H9 (cell line): ENCODE data around the gene KIAA1671. TPM values are rescaled to one million over a fixed set of nuclear protein-coding genes. Genes with fewer than 3 reads are reported as not detected.

Source experiments
- DNase-seq: peaks from one replicate; pipeline ENCODE4 v3.0.0-alpha.2; 2017
- H2AFZ ChIP-seq: one replicate; pipeline ENCODE4 v1.6.1; 2013; ENCODE audit warnings: mild to moderate bottlenecking, low read length, control low read depth, moderate library complexity
- H2AK5ac ChIP-seq: 2 replicates; pipeline ENCODE4 v1.6.1; 2013; ENCODE audit warnings: low read length, control low read depth, mixed read lengths; ENCODE audit not compliant: insufficient read length
- H2BK120ac ChIP-seq: one replicate; pipeline ENCODE4 v1.6.1; 2013; ENCODE audit warnings: low read depth, mild to moderate bottlenecking, low read length, control low read depth, inconsistent platforms; ENCODE audit not compliant: poor library complexity, severe bottlenecking
- H2BK12ac ChIP-seq: 2 replicates; pipeline ENCODE4 v1.6.1; 2013; ENCODE audit warnings: low read length, control low read depth, mixed read lengths, low read depth; ENCODE audit not compliant: insufficient read length
- H2BK15ac ChIP-seq: 2 replicates; pipeline ENCODE4 v1.6.1; 2013; ENCODE audit warnings: low read depth, low read length, control low read depth
- H2BK20ac ChIP-seq: one replicate; pipeline ENCODE4 v1.6.1; 2013; ENCODE audit warnings: low read depth, mild to moderate bottlenecking, low read length, control low read depth, inconsistent platforms; ENCODE audit not compliant: poor library complexity, severe bottlenecking
- H2BK5ac ChIP-seq: 2 replicates; pipeline ENCODE4 v1.6.1; 2013; ENCODE audit warnings: low read length, control low read depth, mixed read lengths; ENCODE audit not compliant: insufficient read length
- H3K14ac ChIP-seq: 2 replicates; pipeline ENCODE4 v1.6.1; 2013; ENCODE audit warnings: low read length, control low read depth; ENCODE audit not compliant: insufficient read depth
- H3K18ac ChIP-seq: 2 replicates; pipeline ENCODE4 v1.6.1; 2013; ENCODE audit warnings: low read depth, mild to moderate bottlenecking, mixed read lengths, low read length, control low read depth; ENCODE audit not compliant: insufficient read length
- H3K23ac ChIP-seq: 2 replicates; pipeline ENCODE4 v1.6.1; 2013; ENCODE audit warnings: low read length, control low read depth, mixed read lengths, low read depth; ENCODE audit not compliant: insufficient read length
- H3K23me2 ChIP-seq: 2 replicates; pipeline ENCODE4 v1.6.1; 2013; ENCODE audit warnings: low read depth, mild to moderate bottlenecking, mixed read lengths, low read length, control low read depth; ENCODE audit not compliant: insufficient read length, poor library complexity, severe bottlenecking
- H3K27ac ChIP-seq: 2 replicates; pipeline ENCODE4 v1.5.1; 2013; ENCODE audit warnings: low read length, control low read depth, mixed read lengths, low read depth; ENCODE audit not compliant: insufficient read length
- H3K27me3 ChIP-seq: 2 replicates; pipeline ENCODE4 v1.6.1; 2013; ENCODE audit warnings: low read length, control low read depth, inconsistent platforms; ENCODE audit not compliant: insufficient read depth
- H3K4ac ChIP-seq: 2 replicates; pipeline ENCODE4 v1.6.1; 2013; ENCODE audit warnings: low read depth, mild to moderate bottlenecking, control low read depth, inconsistent platforms, low read length, moderate library complexity
- H3K4me1 ChIP-seq: 2 replicates; pipeline ENCODE4 v1.6.1; 2013; ENCODE audit warnings: low read length, control low read depth, inconsistent platforms; ENCODE audit not compliant: insufficient read depth
- H3K4me2 ChIP-seq: 2 replicates; pipeline ENCODE4 v1.6.1; 2013; ENCODE audit warnings: low read length, control low read depth, mixed read lengths; ENCODE audit not compliant: insufficient read length, insufficient read depth
- H3K56ac ChIP-seq: 2 replicates; pipeline ENCODE4 v1.6.1; 2013; ENCODE audit warnings: low read depth, mild to moderate bottlenecking, mixed read lengths, low read length, control low read depth; ENCODE audit not compliant: insufficient read length
- H3K79me1 ChIP-seq: 2 replicates; pipeline ENCODE4 v1.6.1; 2013; ENCODE audit warnings: low read depth, mild to moderate bottlenecking, moderate library complexity, low read length, control low read depth, inconsistent platforms; ENCODE audit not compliant: insufficient read depth, poor library complexity, severe bottlenecking
- H3K79me2 ChIP-seq: 2 replicates; pipeline ENCODE4 v1.6.1; 2013; ENCODE audit warnings: low read length, control low read depth, inconsistent platforms; ENCODE audit not compliant: insufficient read depth
- H3K9ac ChIP-seq: 2 replicates; pipeline ENCODE4 v1.6.1; 2013; ENCODE audit warnings: low read length, control low read depth, mixed read lengths; ENCODE audit not compliant: insufficient read length; ENCODE audit errors: extremely low read depth
- H3K9me3 ChIP-seq: one replicate; pipeline ENCODE4 v1.6.1; 2013; ENCODE audit warnings: low read depth, low read length, inconsistent platforms; ENCODE audit not compliant: control insufficient read depth
- H3T11ph ChIP-seq: one replicate; pipeline ENCODE4 v1.6.1; 2013; ENCODE audit warnings: mild to moderate bottlenecking, low read length, control low read depth, inconsistent platforms
- H4K20me1 ChIP-seq: one replicate; pipeline ENCODE4 v1.6.1; 2013; ENCODE audit not compliant: control insufficient read depth, insufficient read length, insufficient read depth
- H4K5ac ChIP-seq: 2 replicates; pipeline ENCODE4 v1.6.1; 2013; ENCODE audit warnings: low read depth, mild to moderate bottlenecking, mixed read lengths, low read length, control low read depth; ENCODE audit not compliant: insufficient read length
- H4K8ac ChIP-seq: replicated peaks from 2 replicates; pipeline ENCODE4 v1.6.1; 2013; ENCODE audit warnings: low read length, control low read depth, mixed read lengths, low read depth; ENCODE audit not compliant: insufficient read length
- H4K91ac ChIP-seq: 2 replicates; pipeline ENCODE4 v1.6.1; 2013; ENCODE audit warnings: low read depth, mild to moderate bottlenecking, moderate library complexity, mixed read lengths, low read length, control low read depth; ENCODE audit not compliant: insufficient read length
- H3K27ac Mint-ChIP-seq, 3 experiments: 2 replicates in 2 of 3; 3 replicates in 1 of 3; pipeline ENCODE4 v1.8.0; 2020 to 2021; ENCODE audit warnings: mixed read lengths in 3 of 3, mild to moderate bottlenecking in 1 of 3, moderate library complexity in 1 of 3
- H3K27me3 Mint-ChIP-seq: 2 replicates; pipeline ENCODE4 v1.8.0; 2021; ENCODE audit warnings: low read depth, mild to moderate bottlenecking, moderate library complexity, mixed read lengths
- H3K36me3 Mint-ChIP-seq, 3 experiments: 2 replicates in 2 of 3; 3 replicates in 1 of 3; pipeline ENCODE4 v1.8.0; 2020 to 2021; ENCODE audit warnings: low read depth in 3 of 3, mixed read lengths in 3 of 3; ENCODE audit not compliant: insufficient read depth in 1 of 3
- H3K4me1 Mint-ChIP-seq, 2 experiments: 2 replicates each; pipeline ENCODE4 v1.8.0; 2020; ENCODE audit warnings: mixed read lengths in 2 of 2
- H3K4me3 Mint-ChIP-seq, 2 experiments: 2 replicates in 1 of 2; 3 replicates in 1 of 2; pipeline ENCODE4 v1.8.0; 2020 to 2021; ENCODE audit warnings: mild to moderate bottlenecking in 2 of 2, mixed read lengths in 2 of 2, moderate library complexity in 1 of 2
- H3K9me3 Mint-ChIP-seq, 2 experiments: 2 replicates in 1 of 2; 3 replicates in 1 of 2; pipeline ENCODE4 v1.8.0; 2020; ENCODE audit warnings: mild to moderate bottlenecking in 2 of 2, mixed read lengths in 2 of 2, moderate library complexity in 1 of 2
- CTCF ChIP-seq: fragments of 200-600 bp; sonication (generic); conservative IDR thresholded peaks from 3 replicates; pipeline ENCODE4 v1.8.0; 2021; ENCODE audit warnings: antibody characterized with exemption, mild to moderate bottlenecking
- WGBS: extraction: QIAGEN DNeasy Blood & Tissue Kit; methylation state at CpG from one replicate; pipeline ENCODE4 v1.1.7; 2013; ENCODE audit warnings: missing lambda C conversion rate, low lambda C conversion rate, mixed read lengths; ENCODE audit not compliant: insufficient read length; ENCODE audit errors: extremely low coverage; 5-methylcytosine and 5-hydroxymethylcytosine counted together
- total RNA-seq: library from RNA; stranded (reverse); gene quantifications from 2 replicates; pipeline ENCODE4 v1.2.1, GENCODE V29; 2021

The KIAA1671 gene
- total RNA-seq, 1 experiment from 2014 or later, result 22.6 TPM

- H3K9ac ChIP-seq, result no peak overlapping the region
- no peaks in the 10 kb centered on the region for H3K27me3 ChIP-seq
- H3K36me3 Mint-ChIP-seq, result peaks cover 18 to 37% (median 35%) of the 10 kb centered on the region in 3 experiments; a peak in 6 of 7 replicates
- no peak overlapping the region for H2BK5ac ChIP-seq
- H3K14ac ChIP-seq, result no peak overlapping the region
- H3T11ph ChIP-seq, result no peak overlapping the region
- no peak overlapping the region for H4K5ac ChIP-seq
- H2AFZ ChIP-seq, result no peak overlapping the region
- no peak overlapping the region for H4K8ac ChIP-seq
- H3K4me2 ChIP-seq, result no peak overlapping the region
- H3K9me3 ChIP-seq, result no peaks in the 10 kb centered on the region
- no peak for TF ChIP-seq CTCF
- no peaks in the 10 kb centered on the region for H3K4me1 ChIP-seq
- peaks cover 0 to 3% of the 10 kb centered on the region in 2 experiments; a peak in 3 of 5 replicates for H3K9me3 Mint-ChIP-seq
- no peaks in the 10 kb centered on the region for H3K79me2 ChIP-seq
- H3K4ac ChIP-seq, result no peak overlapping the region
- no peak overlapping the region for H3K23ac ChIP-seq
- no peak overlapping the region for H3K27ac ChIP-seq
- H2BK20ac ChIP-seq, result no peak overlapping the region
- no peak overlapping the region for H2BK120ac ChIP-seq
- no peaks in the 10 kb centered on the region for H3K79me1 ChIP-seq
- no peak overlapping the region for H3K27ac Mint-ChIP-seq
- H2BK15ac ChIP-seq, result no peak overlapping the region
- no peaks in the 10 kb centered on the region for H3K4me1 Mint-ChIP-seq
- no peak overlapping the region for H4K91ac ChIP-seq
- no CpG with 5 or more reads among the region's 4 CpGs for WGBS
- no peak overlapping the region for H3K4me3 Mint-ChIP-seq
- H3K23me2 ChIP-seq, result no peaks in the 10 kb centered on the region
- no peak overlapping the region for H3K18ac ChIP-seq
- no peak overlapping the region for H2AK5ac ChIP-seq
- no peaks in the 10 kb centered on the region for H4K20me1 ChIP-seq
- H3K56ac ChIP-seq, result no peak overlapping the region
- H2BK12ac ChIP-seq, result no peak overlapping the region
- DNase-seq, result no peak
- no peaks in the 10 kb centered on the region for H3K27me3 Mint-ChIP-seq
Observed at GRCh38 chr22:25193130-25193529, 240.6 kb downstream of the KIAA1671 start.
